Tibial nerve (tissue), 4 donors: ENCODE results near the gene TSNAXIP1. TPM values are rescaled to one million over a fixed set of nuclear protein-coding genes. Genes with fewer than 3 reads are reported as not detected.
A peak's percentile ranks its signal among the peaks of the same experiment; 100 is the strongest.

Experiments
- DNase-seq, 2 donors: peaks; one replicate each; pipeline ENCODE4 v3.0.0-alpha.2; 2019; ENCODE audit warnings: low spot score in 2 of 2
- H3K27ac ChIP-seq, 4 donors: fragments of 200-600 bp; sonication (generic) in 3 of 4; one replicate each; pipeline ENCODE4 v1.5.1; 2017 to 2019; ENCODE audit warnings: mild to moderate bottlenecking in 1 of 4
- H3K27me3 ChIP-seq, 2 donors: fragments of 200-600 bp; sonication (generic) in 1 of 2; one replicate each; pipeline versions ENCODE4 v1.5.1 to v1.6.0; 2017 to 2019
- H3K36me3 ChIP-seq, 3 donors: fragments of 200-600 bp; sonication (generic); one replicate each; pipeline ENCODE4 v1.5.1; 2018 to 2019
- H3K4me1 ChIP-seq, 4 donors: fragments of 200-600 bp; sonication (generic) in 3 of 4; one replicate each; pipeline ENCODE4 v1.5.1; 2017 to 2019
- H3K4me3 ChIP-seq, 4 donors: fragments of 200-600 bp; sonication (generic) in 3 of 4; one replicate each; pipeline ENCODE4 v1.5.1; 2017 to 2019; ENCODE audit warnings: mild to moderate bottlenecking in 1 of 4, moderate library complexity in 1 of 4
- H3K9me3 ChIP-seq, 4 donors: fragments of 200-600 bp; sonication (generic) in 3 of 4; one replicate each; pipeline ENCODE4 v1.5.1; 2017 to 2019
- EP300 ChIP-seq, 2 donors: sonication (generic); formaldehyde crosslinking; IDR thresholded peaks; one replicate each; pipeline ENCODE4 v1.6.1; 2017; ENCODE audit warnings: antibody characterized with exemption in 2 of 2, mild to moderate bottlenecking in 1 of 2
- POLR2A ChIP-seq, 2 donors: fragments of 450-650 bp; IDR thresholded peaks; one replicate each; pipeline ENCODE4 v1.6.1; 2017; ENCODE audit warnings: antibody characterized with exemption in 2 of 2, mild to moderate bottlenecking in 2 of 2, moderate library complexity in 2 of 2
- WGBS, 2 donors: methylation state at CpG; one replicate each; pipeline ENCODE4 v1.1.5; 2018; 5-methylcytosine and 5-hydroxymethylcytosine counted together
- total RNA-seq, 4 donors: library from RNA; depleted of rRNA; stranded (reverse); fragments of >200 nt; gene quantifications; one replicate each; pipeline ENCODE4 v1.1.0, GENCODE V29; 2016
- TF ChIP-seq, protein P1 (sequence below), 5 experiments: fragments of 200-600 bp in 3 of 5; fragments of 450-650 bp in 2 of 5; sonication (generic) in 3 of 5; IDR thresholded peaks; one replicate each; pipeline ENCODE4 v1.5.1; 2016 to 2019; ENCODE audit warnings: antibody characterized with exemption in 5 of 5, mild to moderate bottlenecking in 3 of 5, moderate library complexity in 2 of 5

Gene TSNAXIP1
- total RNA-seq, 4 donors from 2014 or later, result 2.8 to 8.4 (median 4.0) TPM

DNA sequence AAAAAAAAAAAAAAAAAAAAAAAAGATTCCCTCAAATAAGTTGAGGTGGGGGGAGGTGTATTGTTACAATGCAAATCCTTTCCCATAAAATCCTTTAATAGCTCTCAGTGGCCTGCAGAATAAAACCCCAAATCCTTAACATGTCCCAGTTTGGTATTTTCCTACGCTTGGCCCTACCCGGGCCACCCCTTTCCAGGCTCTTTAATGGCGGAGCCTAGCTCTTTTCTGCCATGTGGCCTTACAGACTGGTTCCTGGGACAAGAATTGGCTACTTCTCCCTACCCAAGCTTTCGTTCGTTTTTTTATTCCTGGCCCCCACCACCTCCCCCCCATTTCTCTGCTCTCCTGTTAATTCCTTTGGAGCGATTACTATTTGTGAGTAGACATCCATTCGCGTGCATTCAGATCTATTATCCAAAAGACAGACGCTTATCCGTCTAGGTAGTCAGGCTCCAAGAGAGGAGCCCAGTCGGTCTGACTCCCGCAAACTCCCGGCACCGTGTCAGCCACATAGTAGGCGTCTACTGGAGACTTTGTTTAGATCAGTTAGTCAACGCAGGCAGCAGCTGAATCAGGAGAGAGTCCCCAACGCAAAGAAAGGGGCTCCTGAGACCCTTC, 34.6 kb downstream of the TSNAXIP1 start:
- peaks cover 0 to 41% (median 36%) of the 10 kb centered on the region in 4 donors for H3K4me1 ChIP-seq
- no peaks in the 10 kb centered on the region for H3K27me3 ChIP-seq
- H3K27ac ChIP-seq, result peak overlapping the region; percentile 97 to 100 (median 99)
- H3K9me3 ChIP-seq, result no peaks in the 10 kb centered on the region
- TF ChIP-seq POLR2A (IDR thresholded peaks at IDR 0.05) (no peak), EP300 (IDR thresholded peaks at IDR 0.05) (no peak)
- TF ChIP-seq, protein P1, sequence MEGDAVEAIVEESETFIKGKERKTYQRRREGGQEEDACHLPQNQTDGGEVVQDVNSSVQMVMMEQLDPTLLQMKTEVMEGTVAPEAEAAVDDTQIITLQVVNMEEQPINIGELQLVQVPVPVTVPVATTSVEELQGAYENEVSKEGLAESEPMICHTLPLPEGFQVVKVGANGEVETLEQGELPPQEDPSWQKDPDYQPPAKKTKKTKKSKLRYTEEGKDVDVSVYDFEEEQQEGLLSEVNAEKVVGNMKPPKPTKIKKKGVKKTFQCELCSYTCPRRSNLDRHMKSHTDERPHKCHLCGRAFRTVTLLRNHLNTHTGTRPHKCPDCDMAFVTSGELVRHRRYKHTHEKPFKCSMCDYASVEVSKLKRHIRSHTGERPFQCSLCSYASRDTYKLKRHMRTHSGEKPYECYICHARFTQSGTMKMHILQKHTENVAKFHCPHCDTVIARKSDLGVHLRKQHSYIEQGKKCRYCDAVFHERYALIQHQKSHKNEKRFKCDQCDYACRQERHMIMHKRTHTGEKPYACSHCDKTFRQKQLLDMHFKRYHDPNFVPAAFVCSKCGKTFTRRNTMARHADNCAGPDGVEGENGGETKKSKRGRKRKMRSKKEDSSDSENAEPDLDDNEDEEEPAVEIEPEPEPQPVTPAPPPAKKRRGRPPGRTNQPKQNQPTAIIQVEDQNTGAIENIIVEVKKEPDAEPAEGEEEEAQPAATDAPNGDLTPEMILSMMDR (IDR thresholded peaks at IDR 0.05), result no peak
- no peaks in the 10 kb centered on the region for H3K36me3 ChIP-seq
- WGBS, 2 donors, result 48 to 49% methylated on average over 15 to 17 of the region's 17 CpGs
- H3K4me3 ChIP-seq, result peak overlapping the region; percentile 51 to 100 (median 72)
- DNase-seq, result no peak

DNA sequence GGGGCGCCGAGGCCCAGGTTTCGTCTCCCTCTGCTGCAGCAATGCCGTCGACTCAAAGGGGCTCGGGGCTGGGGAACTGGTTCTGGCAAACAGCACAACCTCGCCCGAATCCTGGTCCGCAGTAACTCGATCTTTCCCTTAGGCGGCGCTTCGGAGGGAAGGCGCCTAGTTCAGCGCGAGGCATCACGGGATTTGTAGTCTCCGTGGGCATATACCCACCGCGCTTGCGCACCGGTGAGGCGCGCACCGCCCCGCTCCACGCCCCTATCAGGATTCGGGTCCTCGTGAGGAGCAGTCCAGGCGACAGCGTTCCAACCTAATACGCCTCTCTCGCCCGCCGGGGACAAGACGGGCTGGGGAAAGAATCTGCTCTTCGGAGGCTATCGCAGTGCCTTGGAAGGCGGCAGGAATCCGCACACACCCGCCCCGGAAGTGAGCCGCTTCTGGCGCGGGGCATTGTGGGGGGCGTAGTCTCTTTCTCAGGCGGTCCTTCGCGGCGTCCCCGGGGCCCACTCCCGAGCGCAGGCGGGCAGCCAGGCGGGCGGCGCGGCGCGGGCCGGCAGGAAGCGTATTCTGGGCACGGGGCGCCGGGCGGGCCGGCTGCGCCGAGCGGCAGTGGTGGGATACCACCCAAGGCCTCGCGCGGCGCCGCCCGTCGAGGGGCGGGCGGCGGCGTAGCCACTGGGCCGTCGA, 35.3 kb downstream of the TSNAXIP1 start, which contains the start of gene THAP11:
THAP11 (plus strand) TSS at position 505 of the 693 bp plus-strand sequence. CDS start 235 bp downstream, outside the sequence.
- Histone ChIP-seq H3K27ac (peak within 1 kb of the TSS; percentile 97 to 100 (median 99)), H3K36me3 (no peaks in the 10 kb centered on the region), H3K27me3 (no peaks in the 10 kb centered on the region), H3K4me1 (peaks cover 0 to 41% (median 36%) of the 10 kb centered on the region in 4 donors), H3K4me3 (peak within 1 kb of the TSS; percentile 51 to 100 (median 72)), H3K9me3 (no peaks in the 10 kb centered on the region)
- peak; percentile 86 to 95 for DNase-seq
- 0% methylated on average over 13 to 61 of the region's 83 CpGs for WGBS, 2 donors
- TF ChIP-seq POLR2A (IDR thresholded peaks at IDR 0.05) (peak; percentile 33 to 71), EP300 (IDR thresholded peaks at IDR 0.05) (peak; percentile 61 to 63)
- TF ChIP-seq, protein P1 (IDR thresholded peaks at IDR 0.05), result peak; percentile 88 to 97 (median 93)

DNA sequence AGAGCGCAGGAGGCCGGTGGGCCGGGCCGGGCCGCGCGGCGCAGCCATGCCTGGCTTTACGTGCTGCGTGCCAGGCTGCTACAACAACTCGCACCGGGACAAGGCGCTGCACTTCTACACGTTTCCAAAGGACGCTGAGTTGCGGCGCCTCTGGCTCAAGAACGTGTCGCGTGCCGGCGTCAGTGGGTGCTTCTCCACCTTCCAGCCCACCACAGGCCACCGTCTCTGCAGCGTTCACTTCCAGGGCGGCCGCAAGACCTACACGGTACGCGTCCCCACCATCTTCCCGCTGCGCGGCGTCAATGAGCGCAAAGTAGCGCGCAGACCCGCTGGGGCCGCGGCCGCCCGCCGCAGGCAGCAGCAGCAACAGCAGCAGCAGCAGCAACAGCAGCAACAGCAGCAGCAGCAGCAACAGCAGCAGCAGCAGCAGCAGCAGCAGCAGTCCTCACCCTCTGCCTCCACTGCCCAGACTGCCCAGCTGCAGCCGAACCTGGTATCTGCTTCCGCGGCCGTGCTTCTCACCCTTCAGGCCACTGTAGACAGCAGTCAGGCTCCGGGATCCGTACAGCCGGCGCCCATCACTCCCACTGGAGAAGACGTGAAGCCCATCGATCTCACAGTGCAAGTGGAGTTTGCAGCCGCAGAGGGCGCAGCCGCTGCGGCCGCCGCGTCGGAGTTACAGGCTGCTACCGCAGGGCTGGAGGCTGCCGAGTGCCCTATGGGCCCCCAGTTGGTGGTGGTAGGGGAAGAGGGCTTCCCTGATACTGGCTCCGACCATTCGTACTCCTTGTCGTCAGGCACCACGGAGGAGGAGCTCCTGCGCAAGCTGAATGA, 36.0 kb downstream of the TSNAXIP1 start:
- Histone ChIP-seq H3K4me1 (peaks cover 0 to 45% (median 40%) of the 10 kb centered on the region in 4 donors), H3K36me3 (no peaks in the 10 kb centered on the region), H3K4me3 (peak overlapping the region; percentile 51 to 100 (median 72)), H3K27me3 (no peaks in the 10 kb centered on the region), H3K27ac (peak overlapping the region; percentile 97 to 100 (median 99)), H3K9me3 (no peaks in the 10 kb centered on the region)
- WGBS, 2 donors, result 0% methylated on average over 1 to 47 of the region's 67 CpGs
- no peak for DNase-seq
- no peak for TF ChIP-seq EP300 (IDR thresholded peaks at IDR 0.05)
- no peak for TF ChIP-seq POLR2A (IDR thresholded peaks at IDR 0.05)
- TF ChIP-seq, protein P1 (IDR thresholded peaks at IDR 0.05), result no peak

DNA sequence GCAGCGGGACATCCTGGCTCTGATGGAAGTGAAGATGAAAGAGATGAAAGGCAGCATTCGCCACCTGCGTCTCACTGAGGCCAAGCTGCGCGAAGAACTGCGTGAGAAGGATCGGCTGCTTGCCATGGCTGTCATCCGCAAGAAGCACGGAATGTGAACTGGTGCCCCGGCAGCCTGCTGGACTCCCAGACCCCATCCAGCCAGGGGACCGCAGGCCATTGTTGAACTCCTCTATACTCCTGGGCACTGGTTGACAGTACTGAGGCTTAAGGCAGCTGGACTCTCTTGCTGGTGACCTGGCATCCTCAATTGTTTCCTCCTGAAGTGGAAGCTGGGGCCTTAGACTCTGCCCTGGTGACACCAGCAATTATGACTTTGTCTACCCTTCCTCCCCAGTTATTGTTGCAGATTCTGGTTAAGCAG, 36.7 kb downstream of the TSNAXIP1 start:
- H3K36me3 ChIP-seq, result no peaks in the 10 kb centered on the region
- H3K9me3 ChIP-seq, result no peaks in the 10 kb centered on the region
- TF ChIP-seq POLR2A (IDR thresholded peaks at IDR 0.05) (no peak), EP300 (IDR thresholded peaks at IDR 0.05) (no peak)
- TF ChIP-seq, protein P1 (IDR thresholded peaks at IDR 0.05), result no peak
- DNase-seq, result no peak
- 6% methylated on average over 11 of the region's 11 CpGs for WGBS, 2 donors
- peaks cover 0 to 52% (median 46%) of the 10 kb centered on the region in 4 donors for H3K4me1 ChIP-seq
- H3K27ac ChIP-seq, result peak overlapping the region in 3 of 4 donors; percentile 99 to 100 (median 99)
- no peaks in the 10 kb centered on the region for H3K27me3 ChIP-seq
- H3K4me3 ChIP-seq, result peak overlapping the region; percentile 51 to 100 (median 72)
